Mucosa of rectum (tissue), 2 donors: ENCODE data around the gene LETMD1.

Source experiments
- H3K27ac ChIP-seq, 2 donors: one replicate each; pipeline ENCODE4 v1.7.0; 2013; ENCODE audit warnings: inconsistent platforms in 2 of 2, low read depth in 2 of 2, low read length in 2 of 2
- H3K27me3 ChIP-seq, 2 donors: one replicate each; pipeline ENCODE4 v1.7.0; 2013; ENCODE audit warnings: low read length in 2 of 2; ENCODE audit not compliant: control insufficient read depth in 2 of 2, insufficient read depth in 2 of 2
- H3K36me3 ChIP-seq, 2 donors: one replicate each; pipeline ENCODE4 v1.7.0; 2013; ENCODE audit warnings: low read length in 2 of 2; ENCODE audit not compliant: control insufficient read depth in 2 of 2, insufficient read depth in 2 of 2
- H3K4me1 ChIP-seq, 2 donors: one replicate each; pipeline ENCODE4 v1.7.0; 2013; ENCODE audit warnings: low read length in 2 of 2, mild to moderate bottlenecking in 1 of 2; ENCODE audit not compliant: control insufficient read depth in 2 of 2, insufficient read depth in 2 of 2
- H3K4me3 ChIP-seq, 2 donors: one replicate each; pipeline ENCODE4 v1.7.0; 2013; ENCODE audit warnings: low read length in 2 of 2
- H3K9ac ChIP-seq, 2 donors: one replicate each; pipeline ENCODE4 v1.7.0; 2013; ENCODE audit warnings: low read length in 2 of 2, low read depth in 1 of 2, mild to moderate bottlenecking in 1 of 2
- H3K9me3 ChIP-seq, 2 donors: one replicate each; pipeline ENCODE4 v1.7.0; 2013; ENCODE audit warnings: low read length in 2 of 2; ENCODE audit not compliant: control insufficient read depth in 2 of 2
- donor health status: healthy.
- donor health status: Normal muscosa, but diverticular disease.

The LETMD1 gene

GRCh38 chr12:51049525-51049924 lies 1.4 kb downstream of the LETMD1 start:
- Histone ChIP-seq H3K27me3 (no peaks in the 10 kb centered on the region), H3K27ac (no peak overlapping the region), H3K4me3 (peak overlapping the region; percentile 94 to 99), H3K4me1 (peaks cover 4 to 21% of the 10 kb centered on the region in 2 donors), H3K9ac (peak overlapping the region; percentile 96 to 99), H3K9me3 (no peaks in the 10 kb centered on the region), H3K36me3 (peaks cover 18 to 19% of the 10 kb centered on the region in 2 donors)

GRCh38 chr12:51051787-51052186 lies 3.7 kb downstream of the LETMD1 start:
- H3K27me3 ChIP-seq, result no peaks in the 10 kb centered on the region
- no peaks in the 10 kb centered on the region for H3K9me3 ChIP-seq
- H3K36me3 ChIP-seq, result peaks cover 32 to 36% of the 10 kb centered on the region in 2 donors
- H3K9ac ChIP-seq, result no peak overlapping the region
- peaks cover 4 to 21% of the 10 kb centered on the region in 2 donors for H3K4me1 ChIP-seq
- no peak overlapping the region for H3K27ac ChIP-seq
- no peak overlapping the region for H3K4me3 ChIP-seq

- Histone ChIP-seq H3K9ac (no peak overlapping the region), H3K27ac (no peak overlapping the region), H3K36me3 (peaks cover 54 to 62% of the 10 kb centered on the region in 2 donors), H3K27me3 (no peaks in the 10 kb centered on the region), H3K4me3 (no peak overlapping the region), H3K9me3 (no peaks in the 10 kb centered on the region), H3K4me1 (no peaks in the 10 kb centered on the region)
Observed at GRCh38 chr12:51055060-51055459, 6.9 kb downstream of the LETMD1 start.

- Histone ChIP-seq H3K9ac (no peak overlapping the region), H3K27ac (no peak overlapping the region), H3K9me3 (no peaks in the 10 kb centered on the region), H3K36me3 (peaks cover 59 to 71% of the 10 kb centered on the region in 2 donors), H3K4me1 (no peaks in the 10 kb centered on the region), H3K27me3 (no peaks in the 10 kb centered on the region), H3K4me3 (no peak overlapping the region)
Observed at GRCh38 chr12:51056242-51056641, 8.1 kb downstream of the LETMD1 start.

GRCh38 chr12:51059086-51059485 lies 11.0 kb downstream of the LETMD1 start:
- H3K27me3 ChIP-seq, result no peaks in the 10 kb centered on the region
- no peaks in the 10 kb centered on the region for H3K4me1 ChIP-seq
- H3K4me3 ChIP-seq, result no peak overlapping the region
- H3K9me3 ChIP-seq, result no peaks in the 10 kb centered on the region
- no peak overlapping the region for H3K27ac ChIP-seq
- peaks cover 62 to 85% of the 10 kb centered on the region in 2 donors for H3K36me3 ChIP-seq
- H3K9ac ChIP-seq, result no peak overlapping the region

GRCh38 chr12:51062631-51063397 lies 14.7 kb downstream of the LETMD1 start:
- Histone ChIP-seq H3K27me3 (no peaks in the 10 kb centered on the region), H3K9me3 (no peaks in the 10 kb centered on the region), H3K27ac (no peak overlapping the region), H3K4me1 (no peaks in the 10 kb centered on the region), H3K9ac (no peak overlapping the region), H3K36me3 (peaks cover 68 to 87% of the 10 kb centered on the region in 2 donors), H3K4me3 (no peak overlapping the region)

- Histone ChIP-seq H3K4me1 (no peaks in the 10 kb centered on the region), H3K9ac (no peak overlapping the region), H3K36me3 (peaks cover 56 to 69% of the 10 kb centered on the region in 2 donors)
Observed at GRCh38 chr12:51065530-51065929, 17.4 kb downstream of the LETMD1 start.

GRCh38 chr12:51067229-51067628 lies 19.1 kb downstream of the LETMD1 start:
- Histone ChIP-seq H3K27me3 (no peaks in the 10 kb centered on the region), H3K4me3 (no peak overlapping the region), H3K4me1 (no peaks in the 10 kb centered on the region), H3K27ac (no peak overlapping the region), H3K9ac (no peak overlapping the region), H3K9me3 (no peaks in the 10 kb centered on the region), H3K36me3 (peaks cover 65 to 67% of the 10 kb centered on the region in 2 donors)

More at GRCh38 chr12:51065530-51065929, 17.4 kb downstream of the LETMD1 start:
- no peaks in the 10 kb centered on the region for H3K27me3 ChIP-seq
- H3K9me3 ChIP-seq, result no peaks in the 10 kb centered on the region
- H3K4me3 ChIP-seq, result no peak overlapping the region
- no peak overlapping the region for H3K27ac ChIP-seq

GRCh38 chr12:51067771-51068170 lies 19.6 kb downstream of the LETMD1 start:
- Histone ChIP-seq H3K27ac (no peak overlapping the region), H3K36me3 (peaks cover 63 to 65% of the 10 kb centered on the region in 2 donors), H3K4me1 (no peaks in the 10 kb centered on the region), H3K4me3 (no peak overlapping the region), H3K27me3 (no peaks in the 10 kb centered on the region), H3K9me3 (no peaks in the 10 kb centered on the region), H3K9ac (no peak overlapping the region)

GRCh38 chr12:51070004-51070403 lies 21.9 kb downstream of the LETMD1 start:
- H3K27me3 ChIP-seq, result no peaks in the 10 kb centered on the region
- H3K4me3 ChIP-seq, result no peak overlapping the region
- no peak overlapping the region for H3K27ac ChIP-seq
- peaks cover 48 to 49% of the 10 kb centered on the region in 2 donors for H3K36me3 ChIP-seq
- no peak overlapping the region for H3K9ac ChIP-seq
- no peaks in the 10 kb centered on the region for H3K9me3 ChIP-seq
- H3K4me1 ChIP-seq, result no peaks in the 10 kb centered on the region
